Measurements from ENCODE around the gene PRSS3.
"Not testable (repeated sequence)": the region's sequence is repeated elsewhere in the genome, so short reads cannot be mapped to it uniquely, and the experiment has no call there.

Gene PRSS3

DNA sequence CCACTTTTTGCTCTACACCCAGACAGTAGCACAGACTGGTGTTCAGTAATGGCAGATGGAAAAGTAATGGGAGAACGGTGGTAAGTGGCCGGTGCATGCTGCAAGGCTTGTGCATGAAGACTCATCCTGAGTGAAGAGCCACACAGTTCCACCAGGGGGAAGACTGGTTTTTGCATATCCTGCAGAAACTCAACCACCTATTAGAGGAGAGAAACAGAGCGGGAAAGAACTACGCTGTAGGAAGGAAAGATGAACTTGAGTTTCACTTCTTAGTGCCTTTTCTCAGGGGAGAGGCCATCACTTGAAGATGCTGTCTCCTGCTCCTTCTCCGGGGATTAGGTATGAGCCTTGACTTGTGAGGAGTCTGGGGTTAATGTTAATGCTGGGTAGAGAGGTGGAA, 9.4 kb upstream of the PRSS3 start:
- no peak overlapping the region for H3K9ac ChIP-seq
- no peak overlapping the region for H3K4me3 ChIP-seq (IDR thresholded peaks at IDR 0.05; ENCODE audit: insufficient read depth, low read depth, low read length)
- H3K27me3 ChIP-seq (ENCODE audit: insufficient read depth, low read depth), result no peaks in the 10 kb centered on the region; the same call in 1 of the 2 replicates
- TF ChIP-seq, protein P1, sequence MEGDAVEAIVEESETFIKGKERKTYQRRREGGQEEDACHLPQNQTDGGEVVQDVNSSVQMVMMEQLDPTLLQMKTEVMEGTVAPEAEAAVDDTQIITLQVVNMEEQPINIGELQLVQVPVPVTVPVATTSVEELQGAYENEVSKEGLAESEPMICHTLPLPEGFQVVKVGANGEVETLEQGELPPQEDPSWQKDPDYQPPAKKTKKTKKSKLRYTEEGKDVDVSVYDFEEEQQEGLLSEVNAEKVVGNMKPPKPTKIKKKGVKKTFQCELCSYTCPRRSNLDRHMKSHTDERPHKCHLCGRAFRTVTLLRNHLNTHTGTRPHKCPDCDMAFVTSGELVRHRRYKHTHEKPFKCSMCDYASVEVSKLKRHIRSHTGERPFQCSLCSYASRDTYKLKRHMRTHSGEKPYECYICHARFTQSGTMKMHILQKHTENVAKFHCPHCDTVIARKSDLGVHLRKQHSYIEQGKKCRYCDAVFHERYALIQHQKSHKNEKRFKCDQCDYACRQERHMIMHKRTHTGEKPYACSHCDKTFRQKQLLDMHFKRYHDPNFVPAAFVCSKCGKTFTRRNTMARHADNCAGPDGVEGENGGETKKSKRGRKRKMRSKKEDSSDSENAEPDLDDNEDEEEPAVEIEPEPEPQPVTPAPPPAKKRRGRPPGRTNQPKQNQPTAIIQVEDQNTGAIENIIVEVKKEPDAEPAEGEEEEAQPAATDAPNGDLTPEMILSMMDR (conservative IDR thresholded peaks at IDR 0.05; ENCODE audit: low read depth, low read length), result no peak
- H3K36me3 ChIP-seq (ENCODE audit: insufficient read depth), result no peaks in the 10 kb centered on the region
- H4K20me1 ChIP-seq (ENCODE audit: insufficient read depth), result no peaks in the 10 kb centered on the region
- no peaks in the 10 kb centered on the region for H3K79me2 ChIP-seq (ENCODE audit: insufficient read depth, low read depth)
- no peak overlapping the region for H3K4me2 ChIP-seq
- peaks cover 4% of the 10 kb centered on the region for H3K4me1 ChIP-seq (ENCODE audit: low read depth, poor library complexity, severe bottlenecking)
- H2AFZ ChIP-seq (ENCODE audit: low read depth), result no peak overlapping the region
- no peak overlapping the region for H3K27ac ChIP-seq

DNA sequence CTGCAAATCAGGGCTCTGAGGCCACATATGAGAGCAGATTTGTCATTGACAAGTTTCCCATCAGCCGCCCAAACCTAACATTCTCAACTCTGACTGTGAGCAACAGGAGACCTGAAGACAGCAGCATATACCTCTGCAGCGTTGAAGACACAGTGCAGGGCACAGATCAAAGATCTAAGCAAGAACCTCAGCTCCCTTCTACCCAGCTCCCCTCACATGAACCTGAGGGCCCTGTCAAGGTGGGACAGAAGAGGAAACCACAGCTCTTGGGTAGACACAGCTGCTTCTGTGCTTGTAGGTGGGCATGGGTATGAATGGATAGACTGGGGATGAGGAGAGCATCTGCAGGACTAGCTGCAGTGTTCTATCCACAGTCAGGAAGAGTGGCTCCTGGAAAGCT, 8.7 kb upstream of the PRSS3 start:
- H3K79me2 ChIP-seq (ENCODE audit: insufficient read depth, low read depth), result no peaks in the 10 kb centered on the region
- H4K20me1 ChIP-seq (ENCODE audit: insufficient read depth), result no peaks in the 10 kb centered on the region
- no peak overlapping the region for H3K4me2 ChIP-seq
- H3K27ac ChIP-seq, result no peak overlapping the region
- H3K36me3 ChIP-seq (ENCODE audit: insufficient read depth), result no peaks in the 10 kb centered on the region
- H3K4me3 ChIP-seq (IDR thresholded peaks at IDR 0.05; ENCODE audit: insufficient read depth, low read depth, low read length), result no peak overlapping the region
- no peaks in the 10 kb centered on the region; the same call in 1 of the 2 replicates for H3K27me3 ChIP-seq (ENCODE audit: insufficient read depth, low read depth)
- no peak overlapping the region for H3K9ac ChIP-seq
- no peak overlapping the region for H2AFZ ChIP-seq (ENCODE audit: low read depth)
- peaks cover 4% of the 10 kb centered on the region for H3K4me1 ChIP-seq (ENCODE audit: low read depth, poor library complexity, severe bottlenecking)
- TF ChIP-seq, protein P1 (conservative IDR thresholded peaks at IDR 0.05; ENCODE audit: low read depth, low read length), result no peak

DNA sequence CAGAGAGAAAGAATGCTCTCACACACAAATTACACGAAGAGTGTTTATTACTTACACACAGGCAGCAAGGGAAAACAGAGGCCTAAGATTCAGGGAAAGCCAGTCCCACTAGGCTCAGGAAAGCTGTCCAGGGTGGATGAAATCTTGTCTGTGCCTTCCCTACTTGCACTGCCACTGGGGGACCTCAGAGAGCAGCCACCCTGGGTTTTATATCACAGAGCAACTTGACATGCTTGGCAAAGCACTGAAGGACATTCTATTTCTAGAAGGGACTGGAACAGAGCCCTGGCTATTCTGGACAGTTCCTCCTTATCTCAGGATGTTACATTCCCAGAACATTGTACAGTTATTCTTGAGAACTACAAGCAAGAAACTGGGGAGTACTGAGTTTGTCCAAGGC, 7.5 kb upstream of the PRSS3 start:
- Histone ChIP-seq H3K9ac (no peak overlapping the region), H4K20me1 (ENCODE audit: insufficient read depth) (no peaks in the 10 kb centered on the region), H3K4me1 (ENCODE audit: low read depth, poor library complexity, severe bottlenecking) (no peaks in the 10 kb centered on the region), H3K27me3 (ENCODE audit: insufficient read depth, low read depth) (no peaks in the 10 kb centered on the region; the same call in 1 of the 2 replicates), H3K79me2 (ENCODE audit: insufficient read depth, low read depth) (no peaks in the 10 kb centered on the region), H3K36me3 (ENCODE audit: insufficient read depth) (no peaks in the 10 kb centered on the region), H2AFZ (ENCODE audit: low read depth) (no peak overlapping the region), H3K27ac (no peak overlapping the region), H3K4me3 (IDR thresholded peaks at IDR 0.05; ENCODE audit: insufficient read depth, low read depth, low read length) (no peak overlapping the region), H3K4me2 (no peak overlapping the region)
- TF ChIP-seq, protein P1 (conservative IDR thresholded peaks at IDR 0.05; ENCODE audit: low read depth, low read length), result no peak

DNA sequence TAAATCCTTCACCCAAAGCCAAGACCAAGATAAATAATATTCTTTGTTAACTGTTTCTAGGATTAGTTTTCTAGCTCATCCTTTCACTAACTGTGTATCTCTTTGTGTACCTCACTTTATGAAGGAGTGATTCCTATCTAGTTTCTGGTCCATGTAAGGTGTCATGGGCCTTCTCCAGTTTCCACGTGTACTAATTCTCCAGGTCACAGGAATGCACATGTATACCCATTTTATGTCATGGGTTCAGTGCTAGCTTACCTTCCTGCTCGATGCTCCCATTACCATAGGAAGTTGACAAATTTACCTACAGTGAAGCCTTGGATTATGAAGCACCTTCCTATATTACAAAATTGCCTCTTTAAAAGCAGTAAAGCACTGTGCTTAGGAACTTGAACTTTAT, 5.9 kb upstream of the PRSS3 start:
- not testable (repeated sequence) for H2AFZ ChIP-seq (ENCODE audit: low read depth); H3K4me1 ChIP-seq (ENCODE audit: low read depth, poor library complexity, severe bottlenecking); H3K27ac ChIP-seq; H3K4me2 ChIP-seq; H4K20me1 ChIP-seq (ENCODE audit: insufficient read depth); H3K27me3 ChIP-seq (ENCODE audit: insufficient read depth, low read depth); H3K36me3 ChIP-seq (ENCODE audit: insufficient read depth); H3K4me3 ChIP-seq (IDR thresholded peaks at IDR 0.05; ENCODE audit: insufficient read depth, low read depth, low read length); H3K9ac ChIP-seq; H3K79me2 ChIP-seq (ENCODE audit: insufficient read depth, low read depth)

DNA sequence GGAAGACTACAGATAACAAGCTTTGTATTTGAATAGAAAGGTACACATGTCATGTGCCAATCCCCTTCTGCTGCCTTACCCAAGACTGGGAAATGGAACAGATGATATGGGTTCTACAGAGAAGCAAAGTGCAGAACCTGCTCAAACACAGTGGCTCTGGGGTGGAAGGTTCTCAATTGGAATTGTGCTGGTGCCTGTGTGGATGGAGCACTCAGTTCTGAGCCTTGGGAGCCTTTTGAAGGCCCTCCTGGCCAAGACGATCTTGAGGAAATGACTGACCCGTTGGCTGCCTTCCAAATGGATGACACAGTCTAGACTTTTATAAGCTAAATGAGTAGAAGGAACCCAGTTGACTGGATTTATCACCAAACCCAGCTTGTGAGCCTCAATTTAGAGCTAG, 4.2 kb upstream of the PRSS3 start:
- Histone ChIP-seq H3K27ac (no peak overlapping the region), H3K4me1 (ENCODE audit: low read depth, poor library complexity, severe bottlenecking) (no peaks in the 10 kb centered on the region), H3K36me3 (ENCODE audit: insufficient read depth) (no peaks in the 10 kb centered on the region), H3K9ac (no peak overlapping the region), H4K20me1 (ENCODE audit: insufficient read depth) (no peaks in the 10 kb centered on the region), H2AFZ (ENCODE audit: low read depth) (no peak overlapping the region), H3K27me3 (ENCODE audit: insufficient read depth, low read depth) (no peaks in the 10 kb centered on the region), H3K79me2 (ENCODE audit: insufficient read depth, low read depth) (no peaks in the 10 kb centered on the region), H3K4me2 (no peak overlapping the region), H3K4me3 (IDR thresholded peaks at IDR 0.05; ENCODE audit: insufficient read depth, low read depth, low read length) (no peak overlapping the region)
- TF ChIP-seq, protein P1 (conservative IDR thresholded peaks at IDR 0.05; ENCODE audit: low read depth, low read length), result no peak

DNA sequence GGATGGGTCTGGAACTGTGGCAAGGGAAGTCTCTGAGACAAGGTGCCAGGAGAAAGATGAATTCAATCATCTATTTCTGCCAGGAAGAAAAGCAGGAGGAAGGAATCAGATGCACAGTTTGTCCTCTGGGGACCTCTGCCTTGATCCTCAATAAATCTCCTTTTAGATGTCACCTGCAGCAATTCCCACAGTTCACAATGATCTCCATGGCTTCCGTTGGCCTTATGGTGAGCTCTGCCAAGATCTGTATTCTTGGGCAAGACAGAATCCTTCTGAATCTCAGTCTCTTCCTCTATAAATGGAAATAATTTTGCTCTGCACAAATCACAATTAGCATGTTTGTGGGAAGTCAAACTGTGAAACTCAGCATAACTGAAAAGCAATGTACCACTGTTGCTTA, 1.9 kb upstream of the PRSS3 start:
- not testable (repeated sequence) for H3K79me2 ChIP-seq (ENCODE audit: insufficient read depth, low read depth); H3K27ac ChIP-seq; H3K9ac ChIP-seq; H3K36me3 ChIP-seq (ENCODE audit: insufficient read depth); H4K20me1 ChIP-seq (ENCODE audit: insufficient read depth); H2AFZ ChIP-seq (ENCODE audit: low read depth); H3K27me3 ChIP-seq (ENCODE audit: insufficient read depth, low read depth); H3K4me3 ChIP-seq (IDR thresholded peaks at IDR 0.05; ENCODE audit: insufficient read depth, low read depth, low read length); H3K4me1 ChIP-seq (ENCODE audit: low read depth, poor library complexity, severe bottlenecking); H3K4me2 ChIP-seq

Data from KMS-11 (cell line).